Motor neuron (in vitro differentiated cells): ENCODE results near the gene JDP2. TPM values are rescaled to one million over a fixed set of nuclear protein-coding genes. Genes with fewer than 3 reads are reported as not detected.
A peak's percentile ranks its signal among the peaks of the same experiment; 100 is the strongest.
"Not testable (repeated sequence)": the region's sequence is repeated elsewhere in the genome, so short reads cannot be mapped to it uniquely, and the experiment has no call there.

ENCODE experiments used
- ATAC-seq, 8 experiments: fragments of 200-7000 bp; cut with Tn5 transposase; replicated peaks in 6 of 8; 2 replicates each; pipeline ENCODE4 v1.8.0; 2021; ENCODE audit warnings: mild to moderate bottlenecking in 8 of 8, moderate library complexity in 8 of 8
- H3K27ac ChIP-seq, 2 donors: fragments of 250-450 bp; sonication (Bioruptor Pico); 2 replicates each; pipeline ENCODE4 v1.9.0; 2021; ENCODE audit warnings: antibody characterized with exemption in 2 of 2, mild to moderate bottlenecking in 2 of 2, moderate library complexity in 1 of 2
- H3K4me1 ChIP-seq, 2 donors: fragments of 250-450 bp; sonication (Bioruptor Pico); replicated peaks in 1 of 2; 2 replicates each; pipeline ENCODE4 v1.6.1; 2021; ENCODE audit warnings: antibody characterized with exemption in 2 of 2, mild to moderate bottlenecking in 2 of 2, moderate library complexity in 1 of 2
- H3K4me3 ChIP-seq, 5 donors: fragments of 250-450 bp; sonication (Bioruptor Pico); 2 replicates each; pipeline ENCODE4 v1.9.0; 2021; ENCODE audit warnings: antibody characterized with exemption in 5 of 5, mild to moderate bottlenecking in 5 of 5, moderate library complexity in 4 of 5
- WGBS, 10 experiments: fragments of 450-650 bp; shearing (Covaris generic); methylation state at CpG; one replicate each; pipeline ENCODE4 v1.0.0; 2022; 5-methylcytosine and 5-hydroxymethylcytosine counted together
- in situ Hi-C, 9 experiments: fragments of 400-800 bp; cut with MboI; loops; one replicate each; pipeline ENCODE4 v1.15.0; 2021; ENCODE audit warnings: low sequenced_read_pairs in 9 of 9, low pct_unique_long_range_greater_than_20kb in 2 of 9; ENCODE audit not compliant: unreplicated experiment in 9 of 9
- total RNA-seq, 8 experiments: library from RNA; unstranded; fragments of 300-600 nt; gene quantifications; 2 replicates each; pipeline versions ENCODE4 v1.2.3 to v1.2.4, GENCODE V29; 2022

The JDP2 gene, protein sequence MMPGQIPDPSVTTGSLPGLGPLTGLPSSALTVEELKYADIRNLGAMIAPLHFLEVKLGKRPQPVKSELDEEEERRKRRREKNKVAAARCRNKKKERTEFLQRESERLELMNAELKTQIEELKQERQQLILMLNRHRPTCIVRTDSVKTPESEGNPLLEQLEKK
- 10 to 100 TPM in 4 of 8 experiments, 1 to 10 TPM in 4; 6.1 to 42.7 (median 10.0) TPM for total RNA-seq

DNA sequence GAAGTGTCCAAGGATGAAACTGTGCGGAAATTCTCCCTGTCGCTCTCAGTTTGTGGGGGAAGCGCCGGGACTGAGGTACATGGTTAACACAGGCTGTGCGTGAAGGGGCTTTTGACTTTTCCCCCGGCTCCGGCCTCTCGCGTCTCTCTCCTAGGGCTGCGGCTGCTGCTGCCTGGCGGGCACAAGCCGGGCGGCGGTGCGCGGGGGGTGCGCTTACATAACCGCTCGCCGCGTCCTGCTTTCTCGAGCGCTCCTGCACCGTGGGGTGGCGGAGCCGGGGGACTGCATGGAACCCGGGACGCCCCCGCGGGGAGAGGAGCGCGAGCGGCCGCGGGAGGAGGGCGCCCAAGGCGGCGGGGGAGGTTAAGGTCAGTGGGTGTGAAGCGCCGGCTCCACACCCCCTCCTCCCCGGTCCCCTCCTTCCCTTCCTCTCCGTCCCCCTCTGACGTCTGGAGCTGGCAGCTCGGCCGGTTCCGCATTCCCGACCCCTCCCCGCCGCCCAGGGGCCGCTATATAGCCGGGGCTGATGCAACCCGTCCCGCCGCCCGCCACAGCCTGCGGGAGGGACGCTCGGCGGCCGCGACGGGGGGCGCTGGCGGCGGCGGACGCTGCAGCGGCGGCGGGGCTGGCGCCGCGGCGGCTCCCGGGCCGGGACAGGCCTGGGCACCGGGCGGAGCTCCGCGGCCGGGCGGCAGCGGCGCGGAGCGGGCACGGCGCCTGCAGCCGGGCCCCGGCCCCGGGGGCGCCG is at the start of gene JDP2:
Gene JDP2 (plus strand): TSS at position 541 of the 748 bp plus-strand sequence. CDS start 9,899 bp downstream, outside the sequence.
- WGBS, 10 experiments = no CpG with 5 or more reads among the region's 93 CpGs
- in situ Hi-C loops = no loop called here
- Histone ChIP-seq H3K4me1 (peaks cover 26 to 37% of the 10 kb centered on the region in 2 donors), H3K27ac (peak within 1 kb of the TSS; percentile 54 to 81), H3K4me3 (peak within 1 kb of the TSS; percentile 48 to 85 (median 66))
- peak; percentile 75 to 87 (median 84) for ATAC-seq

DNA sequence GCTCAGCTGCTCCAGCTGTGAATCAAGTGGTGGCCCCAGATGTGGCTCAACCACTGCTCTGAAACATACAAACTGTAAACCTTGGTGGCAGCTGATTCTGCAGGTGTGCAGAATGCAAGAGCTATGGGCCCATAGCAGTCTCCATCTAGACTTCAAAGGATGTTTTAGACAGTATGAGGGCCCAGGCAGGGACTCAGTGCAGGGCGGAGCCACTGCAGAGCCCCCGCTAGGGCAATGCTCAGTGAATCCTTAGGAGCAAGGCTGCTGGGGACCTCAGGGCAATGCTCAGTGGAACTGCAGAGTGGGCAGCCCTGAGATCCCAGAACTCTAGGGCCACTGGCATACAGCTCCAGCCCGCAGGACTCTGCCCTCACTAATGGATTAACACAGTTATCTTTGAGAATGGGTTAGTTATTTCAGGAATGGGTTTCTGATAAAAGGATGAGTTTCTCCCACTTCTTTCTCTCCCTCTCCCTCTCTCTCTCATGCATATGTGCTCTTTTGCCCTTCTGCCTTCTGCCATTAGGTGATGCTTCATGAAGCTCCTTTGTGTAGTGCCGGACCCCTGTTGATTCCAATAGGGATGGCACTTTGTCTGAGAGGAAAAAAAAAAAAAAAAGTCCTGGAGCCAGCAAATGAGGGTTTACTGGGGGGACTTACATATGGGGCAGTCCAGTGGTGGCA is 48.4 kb upstream of the JDP2 start:
- Histone ChIP-seq H3K27ac (no peak overlapping the region), H3K4me3 (no peak overlapping the region), H3K4me1 (no peaks in the 10 kb centered on the region)
- no peak for ATAC-seq
- in situ Hi-C loops = no loop called here
- 43 to 67% methylated on average over 1 of the region's 4 CpGs; no CpG with 5 or more reads in 8 of the 10 experiments for WGBS, 10 experiments

DNA sequence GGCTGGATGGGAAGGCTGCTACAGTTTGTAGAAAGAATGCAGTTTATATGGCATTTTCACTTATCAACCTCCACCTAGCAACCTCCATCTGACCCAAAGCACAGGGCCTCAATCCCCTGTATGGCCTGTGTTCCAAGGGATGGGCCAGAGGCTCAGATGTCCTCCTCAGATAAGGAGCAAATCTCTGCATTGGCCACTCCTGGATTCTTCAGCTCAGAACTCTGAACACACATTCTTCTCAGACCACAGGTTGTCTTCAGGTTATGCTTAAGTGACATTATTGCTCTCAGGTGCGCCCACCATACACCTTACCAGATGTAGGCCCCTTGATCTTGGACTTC is 47.9 kb upstream of the JDP2 start:
- Histone ChIP-seq H3K27ac (no peak overlapping the region), H3K4me3 (no peak overlapping the region), H3K4me1 (no peaks in the 10 kb centered on the region)
- in situ Hi-C loops = no loop called here
- 25 to 100% (median 67%) methylated on average over 1 of the region's 1 CpG; no CpG with 5 or more reads in 5 of the 10 experiments for WGBS, 10 experiments
- ATAC-seq = no peak

DNA sequence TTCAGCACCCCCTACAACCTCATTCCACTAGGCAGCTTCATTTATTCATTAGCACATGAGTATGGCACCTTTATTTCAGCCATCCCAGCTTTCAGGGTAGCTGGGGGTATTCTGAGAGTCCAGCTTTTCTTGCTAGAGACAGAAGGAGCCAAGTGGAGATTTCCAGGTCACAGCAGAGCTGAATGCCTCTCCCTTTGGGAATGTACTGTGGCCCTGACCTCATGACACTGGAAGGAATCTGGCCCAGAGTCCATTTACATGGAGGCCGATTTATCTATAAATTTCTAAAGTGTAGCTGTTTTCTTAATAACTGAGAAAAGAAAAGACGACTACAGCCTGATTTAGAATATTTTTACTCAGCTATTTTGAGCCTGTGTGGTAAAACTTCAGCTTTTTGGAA is 47.2 kb upstream of the JDP2 start:
- no peak overlapping the region for H3K27ac ChIP-seq
- H3K4me1 ChIP-seq = no peaks in the 10 kb centered on the region
- in situ Hi-C loops = no loop called here
- 20 to 75% (median 52%) methylated on average over 1 to 2 of the region's 2 CpGs; no CpG with 5 or more reads in 4 of the 10 experiments for WGBS, 10 experiments
- H3K4me3 ChIP-seq = no peak overlapping the region
- ATAC-seq = no peak

DNA sequence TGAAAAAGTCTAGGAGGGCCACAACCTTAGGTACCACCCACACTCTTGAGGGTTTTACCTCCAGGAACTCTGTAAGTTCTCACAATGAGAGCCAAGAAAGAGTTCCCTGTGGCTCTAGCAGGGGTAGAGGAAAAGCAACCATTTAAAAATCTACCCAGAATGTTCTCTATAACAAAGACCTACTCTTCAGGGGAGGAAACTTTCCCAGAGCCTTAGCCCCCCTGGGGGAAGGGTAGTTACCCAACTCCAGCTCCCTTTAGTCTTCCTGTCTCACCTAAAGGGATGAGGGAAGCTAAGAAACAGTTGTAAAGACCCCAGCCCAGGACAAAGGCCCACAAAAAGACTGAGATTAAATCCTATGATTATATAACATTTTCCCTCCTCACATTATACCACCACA is 46.2 kb upstream of the JDP2 start:
- ATAC-seq = no peak
- no peak overlapping the region for H3K4me3 ChIP-seq
- H3K27ac ChIP-seq = no peak overlapping the region
- H3K4me1 ChIP-seq = no peaks in the 10 kb centered on the region
- in situ Hi-C loops = no loop called here

DNA sequence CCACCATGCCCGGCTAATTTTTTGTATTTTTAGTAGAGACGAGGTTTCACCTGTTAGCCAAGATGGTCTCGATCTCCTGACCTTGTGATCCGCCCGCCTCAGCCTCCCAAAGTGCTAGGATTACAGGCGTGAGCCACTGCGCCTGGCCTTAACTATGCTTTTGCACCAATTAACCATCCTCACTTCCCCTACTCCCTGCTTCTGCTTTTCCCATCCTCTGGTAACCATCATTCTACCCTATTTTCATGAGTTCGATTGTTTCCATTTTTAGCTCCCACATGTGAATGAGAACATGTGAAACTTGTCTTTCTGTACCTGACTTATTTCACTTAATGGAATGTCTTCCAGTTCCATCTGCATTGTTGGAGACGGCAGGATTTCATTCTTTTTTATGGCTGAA is 44.6 kb upstream of the JDP2 start:
- ATAC-seq, in situ Hi-C loops, H3K4me3 ChIP-seq, H3K4me1 ChIP-seq, H3K27ac ChIP-seq: not testable (repeated sequence)
- 43 to 100% (median 93%) methylated on average over 1 to 9 of the region's 9 CpGs for WGBS, 10 experiments

DNA sequence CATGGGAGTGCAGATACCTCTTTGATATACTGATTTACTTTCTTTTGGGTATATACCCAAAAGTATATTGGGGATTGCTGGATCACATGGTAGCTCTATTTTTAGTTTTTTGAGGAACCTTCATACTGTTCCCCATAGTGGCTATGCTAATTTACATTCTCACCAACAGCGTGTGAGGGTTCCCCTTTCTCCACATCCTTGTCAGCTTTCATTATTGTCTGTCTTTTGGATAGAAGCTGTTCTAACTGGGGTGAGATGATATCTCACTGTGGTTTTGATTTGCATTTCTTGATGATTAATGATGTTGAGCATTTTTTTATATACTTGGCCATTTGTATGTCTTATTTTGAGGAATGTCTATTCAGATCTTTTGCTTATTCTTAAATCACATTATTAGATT is 44.1 kb upstream of the JDP2 start:
- no peak overlapping the region for H3K27ac ChIP-seq
- H3K4me1 ChIP-seq = no peaks in the 10 kb centered on the region
- ATAC-seq = no peak
- in situ Hi-C loops = no loop called here
- H3K4me3 ChIP-seq = no peak overlapping the region
- 50 to 100% (median 83%) methylated on average over 1 of the region's 1 CpG; no CpG with 5 or more reads in 4 of the 10 experiments for WGBS, 10 experiments

DNA sequence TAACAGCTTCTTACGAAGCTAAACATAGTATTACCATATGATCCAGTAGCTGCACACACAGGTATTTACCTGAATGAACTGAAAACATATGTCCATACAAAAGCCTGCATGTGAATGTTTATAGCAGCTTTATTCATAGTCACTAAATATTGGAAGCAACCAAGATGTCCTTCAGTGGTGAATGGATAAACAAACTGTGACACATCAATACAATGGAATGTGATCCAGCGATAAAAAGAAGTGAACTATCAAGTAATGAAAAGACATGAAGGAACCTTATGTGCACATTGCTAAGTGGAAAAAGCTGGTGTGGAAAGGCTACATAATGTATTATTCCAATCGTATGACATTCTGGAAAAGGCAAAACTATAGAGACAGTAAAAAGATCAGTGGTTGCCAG is 38.1 kb upstream of the JDP2 start:
- WGBS, 10 experiments = 0 to 100% (median 78%) methylated on average over 1 to 3 of the region's 3 CpGs
- no peak overlapping the region for H3K4me3 ChIP-seq
- H3K4me1 ChIP-seq = no peaks in the 10 kb centered on the region
- in situ Hi-C loops = no loop called here
- H3K27ac ChIP-seq = no peak overlapping the region
- peak in 2 of 8 experiments; percentile 30 to 42 for ATAC-seq

DNA sequence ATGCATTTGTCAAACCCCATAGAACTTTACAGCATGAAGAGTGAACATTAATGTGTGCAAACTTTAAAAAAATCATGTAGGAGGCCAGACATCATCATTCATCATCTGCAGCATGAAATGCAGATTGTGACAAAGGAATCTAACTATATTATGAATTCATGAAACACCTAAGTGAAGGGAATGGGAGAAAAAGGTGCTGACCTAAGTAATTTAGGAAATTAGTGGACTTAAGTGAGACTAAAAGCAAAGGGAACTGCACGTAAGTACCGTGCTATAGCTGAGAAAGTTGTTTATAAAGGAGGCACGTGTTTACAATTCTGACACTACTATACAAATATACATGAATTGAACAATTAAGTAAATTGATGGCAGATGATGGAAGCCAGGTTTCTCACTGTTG is 37.6 kb upstream of the JDP2 start:
- 67 to 95% (median 84%) methylated on average over 3 of the region's 3 CpGs; no CpG with 5 or more reads in 4 of the 10 experiments for WGBS, 10 experiments
- H3K27ac ChIP-seq = no peak overlapping the region
- H3K4me1 ChIP-seq = no peaks in the 10 kb centered on the region
- in situ Hi-C loops = no loop called here
- no peak overlapping the region for H3K4me3 ChIP-seq
- no peak for ATAC-seq

DNA sequence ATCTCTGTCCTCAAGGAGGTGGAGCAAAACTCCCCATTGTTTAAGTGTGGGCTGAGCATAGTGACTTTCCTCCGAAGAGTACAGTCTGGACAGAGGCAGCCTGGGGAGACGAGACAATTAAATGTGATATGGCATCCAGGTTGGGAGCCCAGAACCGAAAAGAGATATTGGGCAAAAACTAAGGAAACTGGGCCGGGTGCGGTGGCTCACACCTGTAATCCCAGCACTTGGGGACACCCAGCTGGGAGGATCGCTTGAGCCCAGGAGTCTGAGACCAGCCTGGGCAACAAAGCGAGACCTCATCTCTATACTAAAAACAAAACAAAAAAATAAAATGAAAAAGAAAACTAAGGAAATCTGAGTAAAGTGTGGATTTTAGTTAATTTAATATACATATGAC is 35.9 kb upstream of the JDP2 start:
- no peaks in the 10 kb centered on the region for H3K4me1 ChIP-seq
- peak in 1 of 8 experiments; percentile 60 for ATAC-seq
- in situ Hi-C loops = no loop called here
- H3K4me3 ChIP-seq = no peak overlapping the region
- H3K27ac ChIP-seq = no peak overlapping the region
- 66 to 100% (median 86%) methylated on average over 1 to 7 of the region's 7 CpGs; no CpG with 5 or more reads in 1 of the 10 experiments for WGBS, 10 experiments

DNA sequence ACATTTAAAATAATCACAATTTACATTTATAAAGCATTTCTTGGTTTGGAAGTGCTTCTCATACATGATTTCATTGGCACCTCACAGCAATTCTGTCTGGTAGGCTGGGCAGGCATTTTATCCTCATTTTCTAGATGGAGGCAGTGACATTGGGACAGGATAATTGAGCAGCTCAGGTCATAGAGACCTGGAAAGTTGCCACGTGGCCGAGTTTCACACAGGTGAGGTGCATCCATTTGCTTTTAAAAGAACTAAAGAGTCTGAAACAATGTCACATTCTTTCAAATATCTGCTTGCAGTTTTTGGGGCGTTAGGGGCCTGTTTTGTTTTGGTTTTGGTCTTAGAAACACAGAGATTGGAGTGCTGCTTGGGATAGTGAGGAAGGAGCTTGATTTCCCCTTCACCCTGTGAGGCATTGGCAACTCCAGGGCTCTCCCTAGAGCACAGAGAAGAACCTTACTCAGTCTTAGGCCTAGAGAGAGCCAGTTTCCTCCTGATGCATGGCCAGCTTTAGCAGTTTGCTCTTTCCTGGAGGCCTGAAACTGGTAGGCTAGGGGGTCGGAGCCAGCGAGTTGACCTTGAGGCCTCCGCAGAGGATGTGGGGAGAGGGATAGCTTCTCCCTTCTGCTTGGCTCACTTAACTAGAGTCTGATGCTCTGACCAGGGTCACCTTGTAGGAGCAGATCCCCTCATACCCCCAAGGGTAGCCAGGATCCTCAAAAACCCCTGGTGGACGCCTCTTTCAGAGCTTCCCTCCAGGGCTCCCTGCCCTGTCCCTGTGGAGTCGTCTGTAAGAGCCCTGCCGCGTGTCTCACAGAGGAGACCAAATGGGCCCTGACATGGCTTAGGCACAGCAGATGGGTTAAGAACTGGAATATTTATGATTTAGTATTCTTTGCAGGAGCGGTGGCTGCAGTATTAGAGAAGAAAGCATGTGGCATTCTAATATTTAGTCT is 34.9 kb upstream of the JDP2 start:
- no peaks in the 10 kb centered on the region for H3K4me1 ChIP-seq
- no peak overlapping the region for H3K27ac ChIP-seq
- H3K4me3 ChIP-seq = no peak overlapping the region
- in situ Hi-C loops = no loop called here
- 20 to 100% (median 77%) methylated on average over 1 to 8 of the region's 11 CpGs for WGBS, 10 experiments
- ATAC-seq = no peak

DNA sequence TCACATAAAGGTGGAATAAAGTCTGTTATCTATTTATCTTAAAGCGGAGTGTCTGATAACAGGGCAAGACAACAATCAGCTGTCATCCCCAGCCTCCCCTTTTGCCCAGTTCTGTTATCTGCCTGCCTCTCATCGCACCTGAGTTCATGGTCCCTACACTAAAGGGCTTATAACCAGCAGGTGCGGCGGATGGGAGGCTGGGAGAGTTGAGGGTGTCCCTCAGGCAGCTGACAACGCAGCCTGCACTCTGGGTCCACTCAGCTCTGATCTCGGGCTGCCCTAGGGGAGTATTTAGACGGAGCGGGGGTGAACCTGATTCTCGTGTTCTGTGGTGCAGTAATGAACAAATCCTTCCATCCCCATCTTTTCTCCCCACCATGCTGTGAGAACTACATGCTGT is 34.0 kb upstream of the JDP2 start:
- in situ Hi-C loops = no loop called here
- 71 to 100% (median 93%) methylated on average over 1 to 7 of the region's 9 CpGs; no CpG with 5 or more reads in 6 of the 10 experiments for WGBS, 10 experiments

DNA sequence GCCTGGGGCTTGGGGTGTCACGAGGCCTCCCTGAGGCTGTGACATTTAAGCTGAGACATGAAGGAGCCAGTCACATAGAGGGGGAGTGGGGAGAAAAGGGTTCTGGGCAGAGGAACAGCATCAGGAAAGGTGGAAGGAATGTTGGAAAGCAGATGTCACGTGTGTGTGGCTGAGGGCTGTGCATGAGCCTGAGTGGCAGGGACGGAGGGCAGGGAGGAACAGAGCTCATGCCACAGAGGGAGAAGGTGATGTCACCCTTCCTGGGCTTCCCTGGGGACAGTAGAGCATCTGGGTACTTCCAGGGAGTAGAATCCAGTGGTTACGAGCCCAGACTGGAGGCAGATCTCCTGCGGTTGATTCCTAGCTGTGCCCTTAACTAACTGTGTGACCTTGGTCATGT is 32.0 kb upstream of the JDP2 start:
- ATAC-seq = peak in 1 of 8 experiments; percentile 55
- 25 to 100% (median 67%) methylated on average over 1 to 4 of the region's 5 CpGs; no CpG with 5 or more reads in 1 of the 10 experiments for WGBS, 10 experiments
- in situ Hi-C loops = no loop called here
- Histone ChIP-seq H3K4me1 (no peaks in the 10 kb centered on the region), H3K4me3 (no peak overlapping the region), H3K27ac (no peak overlapping the region)

More for the DNA sequence above, 34.0 kb upstream of the JDP2 start:
- H3K4me3 ChIP-seq = no peak overlapping the region
- H3K4me1 ChIP-seq = no peaks in the 10 kb centered on the region
- no peak overlapping the region for H3K27ac ChIP-seq
- ATAC-seq = no peak
